Effector memory CD4-positive, alpha-beta T cell (primary cell): ENCODE results near the gene HS3ST5.
"Not testable (repeated sequence)": the region's sequence is repeated elsewhere in the genome, so short reads cannot be mapped to it uniquely, and the experiment has no call there.

Source experiments
- DNase-seq, 3 donors: peaks; one replicate each; pipeline ENCODE4 v3.0.0-alpha.2; 2020
- H3K27ac ChIP-seq: 2 replicates; pipeline ENCODE4 v1.7.0; 2013; ENCODE audit warnings: mild to moderate bottlenecking, low read length, moderate library complexity; ENCODE audit not compliant: insufficient read depth, poor library complexity, severe bottlenecking
- H3K27me3 ChIP-seq: replicated peaks from 2 replicates; pipeline ENCODE4 v1.7.0; 2013; ENCODE audit warnings: mild to moderate bottlenecking, low read length; ENCODE audit not compliant: insufficient read depth, control insufficient read depth, poor library complexity, severe bottlenecking
- H3K36me3 ChIP-seq: 2 replicates; pipeline ENCODE4 v1.7.0; 2013; ENCODE audit warnings: mild to moderate bottlenecking, low read length, moderate library complexity; ENCODE audit not compliant: control insufficient read depth, insufficient read depth
- H3K4me1 ChIP-seq: 2 replicates; pipeline ENCODE4 v1.7.0; 2013; ENCODE audit warnings: low read length, mild to moderate bottlenecking; ENCODE audit not compliant: control insufficient read depth, insufficient read depth, poor library complexity, severe bottlenecking
- H3K4me3 ChIP-seq: 2 replicates; pipeline ENCODE4 v1.7.0; 2013; ENCODE audit warnings: low read length, low read depth, mild to moderate bottlenecking; ENCODE audit not compliant: insufficient read depth, poor library complexity, severe bottlenecking
- H3K9me3 ChIP-seq: 2 replicates; pipeline ENCODE4 v1.7.0; 2013; ENCODE audit warnings: mild to moderate bottlenecking, low read length, moderate library complexity; ENCODE audit not compliant: control insufficient read depth

The HS3ST5 gene

GRCh38 chr6:114342086-114342825 is 567 bp downstream of the HS3ST5 start:
- Histone ChIP-seq H3K36me3 (no peaks in the 10 kb centered on the region), H3K4me3 (no peak overlapping the region), H3K27ac (no peak overlapping the region), H3K27me3 (no peaks in the 10 kb centered on the region), H3K4me1 (no peaks in the 10 kb centered on the region), H3K9me3 (no peaks in the 10 kb centered on the region)
- no peak for DNase-seq

- H3K27ac ChIP-seq = no peak overlapping the region
- H3K4me3 ChIP-seq = no peak overlapping the region
- H3K36me3 ChIP-seq = no peaks in the 10 kb centered on the region
- H3K27me3 ChIP-seq = no peaks in the 10 kb centered on the region
- H3K4me1 ChIP-seq = no peaks in the 10 kb centered on the region
- H3K9me3 ChIP-seq = no peaks in the 10 kb centered on the region
- DNase-seq = no peak
Observed at GRCh38 chr6:114339706-114340105, 3.1 kb downstream of the HS3ST5 start.

GRCh38 chr6:114334237-114334636 is 8.6 kb downstream of the HS3ST5 start:
- Histone ChIP-seq H3K27ac (no peak overlapping the region), H3K27me3 (no peaks in the 10 kb centered on the region), H3K4me1 (no peaks in the 10 kb centered on the region), H3K4me3 (no peak overlapping the region), H3K9me3 (no peaks in the 10 kb centered on the region), H3K36me3 (no peaks in the 10 kb centered on the region)
- no peak for DNase-seq

- Histone ChIP-seq H3K9me3 (no peaks in the 10 kb centered on the region), H3K27ac (no peak overlapping the region)
Observed at GRCh38 chr6:114327074-114327473, 15.7 kb downstream of the HS3ST5 start.

GRCh38 chr6:114323784-114324183 is 19.0 kb downstream of the HS3ST5 start:
- Histone ChIP-seq H3K4me1 (no peaks in the 10 kb centered on the region), H3K27me3 (no peaks in the 10 kb centered on the region), H3K36me3 (no peaks in the 10 kb centered on the region), H3K27ac (no peak overlapping the region), H3K4me3 (no peak overlapping the region), H3K9me3 (no peaks in the 10 kb centered on the region)
- DNase-seq = no peak

More at GRCh38 chr6:114327074-114327473, 15.7 kb downstream of the HS3ST5 start:
- DNase-seq = no peak
- Histone ChIP-seq H3K27me3 (no peaks in the 10 kb centered on the region), H3K36me3 (no peaks in the 10 kb centered on the region), H3K4me1 (no peaks in the 10 kb centered on the region), H3K4me3 (no peak overlapping the region)

- Histone ChIP-seq H3K9me3 (no peaks in the 10 kb centered on the region), H3K4me3 (no peak overlapping the region), H3K36me3 (no peaks in the 10 kb centered on the region), H3K27ac (no peak overlapping the region), H3K27me3 (no peaks in the 10 kb centered on the region), H3K4me1 (no peaks in the 10 kb centered on the region)
- no peak for DNase-seq
Observed at GRCh38 chr6:114319749-114320148, 23.1 kb downstream of the HS3ST5 start.

- H3K27me3 ChIP-seq = no peaks in the 10 kb centered on the region
Observed at GRCh38 chr6:114315831-114316595, 26.8 kb downstream of the HS3ST5 start.

GRCh38 chr6:114313816-114314215 is 29.0 kb downstream of the HS3ST5 start:
- not testable (repeated sequence) for H3K4me3 ChIP-seq, H3K9me3 ChIP-seq, H3K27ac ChIP-seq, DNase-seq, H3K36me3 ChIP-seq, H3K27me3 ChIP-seq, H3K4me1 ChIP-seq

More at GRCh38 chr6:114315831-114316595, 26.8 kb downstream of the HS3ST5 start:
- Histone ChIP-seq H3K4me1 (no peaks in the 10 kb centered on the region), H3K9me3 (no peaks in the 10 kb centered on the region), H3K36me3 (no peaks in the 10 kb centered on the region), H3K4me3 (no peak overlapping the region), H3K27ac (no peak overlapping the region)
- DNase-seq = no peak

GRCh38 chr6:114312931-114313330 is 29.9 kb downstream of the HS3ST5 start:
- Histone ChIP-seq H3K36me3 (no peaks in the 10 kb centered on the region), H3K4me1 (no peaks in the 10 kb centered on the region), H3K4me3 (no peak overlapping the region), H3K27me3 (no peaks in the 10 kb centered on the region), H3K9me3 (no peaks in the 10 kb centered on the region), H3K27ac (no peak overlapping the region)
- DNase-seq = no peak

- H3K27ac ChIP-seq = no peak overlapping the region
- DNase-seq = no peak
Observed at GRCh38 chr6:114310053-114310452, 32.8 kb downstream of the HS3ST5 start.

More at GRCh38 chr6:114310053-114310452, 32.8 kb downstream of the HS3ST5 start:
- Histone ChIP-seq H3K4me1 (no peaks in the 10 kb centered on the region), H3K4me3 (no peak overlapping the region), H3K9me3 (no peaks in the 10 kb centered on the region), H3K36me3 (no peaks in the 10 kb centered on the region), H3K27me3 (no peaks in the 10 kb centered on the region)
